ENCODE measurements around the gene VTI1A.

The VTI1A gene

GRCh38 chr10:112643600-112644264 is 196.7 kb downstream of the VTI1A start:
- no peak for TF ChIP-seq CTCF (IDR thresholded peaks at IDR 0.05; ENCODE audit: insufficient read depth, missing control alignments)
- FAIRE-seq, result no peak
- DNase-seq (ENCODE audit: insufficient read length, low spot score), result no peak

- no peak for FAIRE-seq
- no peak for DNase-seq (ENCODE audit: insufficient read length, low spot score)
- no peak for TF ChIP-seq CTCF (IDR thresholded peaks at IDR 0.05; ENCODE audit: insufficient read depth, missing control alignments)
These were observed 197.2 kb downstream of the VTI1A start for GRCh38 chr10:112644265-112644645.

- FAIRE-seq (no peak), DNase-seq (ENCODE audit: insufficient read length, low spot score) (no peak)
- no peak for TF ChIP-seq CTCF (IDR thresholded peaks at IDR 0.05; ENCODE audit: insufficient read depth, missing control alignments)
These were observed 202.2 kb downstream of the VTI1A start for GRCh38 chr10:112649006-112649821.

GRCh38 chr10:112649822-112650152 is 202.8 kb downstream of the VTI1A start:
- TF ChIP-seq CTCF (IDR thresholded peaks at IDR 0.05; ENCODE audit: insufficient read depth, missing control alignments), result no peak
- no peak for DNase-seq (ENCODE audit: insufficient read length, low spot score)
- no peak for FAIRE-seq

- FAIRE-seq, result no peak
- DNase-seq (ENCODE audit: insufficient read length, low spot score), result no peak
- no peak for TF ChIP-seq CTCF (IDR thresholded peaks at IDR 0.05; ENCODE audit: insufficient read depth, missing control alignments)
These were observed 203.6 kb downstream of the VTI1A start for GRCh38 chr10:112650588-112651030.

- TF ChIP-seq CTCF (IDR thresholded peaks at IDR 0.05; ENCODE audit: insufficient read depth, missing control alignments), result no peak
- DNase-seq (ENCODE audit: insufficient read length, low spot score) (no peak), FAIRE-seq (no peak)
These were observed 206.2 kb downstream of the VTI1A start for GRCh38 chr10:112653215-112653614.

- no peak for FAIRE-seq
These were observed 206.8 kb downstream of the VTI1A start for GRCh38 chr10:112653851-112654250.

More at GRCh38 chr10:112653851-112654250, 206.8 kb downstream of the VTI1A start:
- TF ChIP-seq CTCF (IDR thresholded peaks at IDR 0.05; ENCODE audit: insufficient read depth, missing control alignments), result no peak
- DNase-seq (ENCODE audit: insufficient read length, low spot score), result no peak
